Measurements from ENCODE around the gene SH3GL1.
"Not testable (repeated sequence)": the region's sequence is repeated elsewhere in the genome, so short reads cannot be mapped to it uniquely, and the experiment has no call there.

The SH3GL1 gene

GRCh38 chr19:4354282-4354681, 46.1 kb downstream of the SH3GL1 start:
- H3K4me3 ChIP-seq (ENCODE audit: low read length): no peak overlapping the region
- no peak for TF ChIP-seq CTCF (conservative IDR thresholded peaks at IDR 0.05; ENCODE audit: low read depth, low read length)
- DNase-seq (ENCODE audit: low read depth): no peak

- DNase-seq (ENCODE audit: low read depth): no peak
- no peak overlapping the region for H3K4me3 ChIP-seq (ENCODE audit: low read length)
- peak; percentile 94 for TF ChIP-seq CTCF (conservative IDR thresholded peaks at IDR 0.05; ENCODE audit: low read depth, low read length)
Observed at GRCh38 chr19:4352701-4353121, 47.6 kb downstream of the SH3GL1 start.

GRCh38 chr19:4350726-4351125, 49.6 kb downstream of the SH3GL1 start:
- no peak overlapping the region for H3K4me3 ChIP-seq (ENCODE audit: low read length)
- no peak for TF ChIP-seq CTCF (conservative IDR thresholded peaks at IDR 0.05; ENCODE audit: low read depth, low read length)
- DNase-seq (ENCODE audit: low read depth): no peak

GRCh38 chr19:4350111-4350510, 50.2 kb downstream of the SH3GL1 start:
- H3K4me3 ChIP-seq (ENCODE audit: low read length): no peak overlapping the region
- no peak for TF ChIP-seq CTCF (conservative IDR thresholded peaks at IDR 0.05; ENCODE audit: low read depth, low read length)
- no peak for DNase-seq (ENCODE audit: low read depth)

GRCh38 chr19:4349225-4349624, 51.1 kb downstream of the SH3GL1 start:
- not testable (repeated sequence) for DNase-seq (ENCODE audit: low read depth); H3K4me3 ChIP-seq (ENCODE audit: low read length)

- no peak overlapping the region for H3K4me3 ChIP-seq (ENCODE audit: low read length)
- TF ChIP-seq CTCF (conservative IDR thresholded peaks at IDR 0.05; ENCODE audit: low read depth, low read length): no peak
- no peak for DNase-seq (ENCODE audit: low read depth)
Observed at GRCh38 chr19:4347521-4347920, 52.8 kb downstream of the SH3GL1 start.

- TF ChIP-seq CTCF (conservative IDR thresholded peaks at IDR 0.05; ENCODE audit: low read depth, low read length): no peak
- DNase-seq (ENCODE audit: low read depth): no peak
- no peak overlapping the region for H3K4me3 ChIP-seq (ENCODE audit: low read length)
Observed at GRCh38 chr19:4346020-4346383, 54.3 kb downstream of the SH3GL1 start.

Measured in retinal pigment epithelial cell (primary cell).